Central memory CD4-positive, alpha-beta T cell (primary cell): ENCODE data around the gene YWHAQ.
"Not testable (repeated sequence)": the region's sequence is repeated elsewhere in the genome, so short reads cannot be mapped to it uniquely, and the experiment has no call there.

Experiments used
- DNase-seq: peaks from one replicate; pipeline ENCODE4 v3.0.0; 2022

YWHAQ gene

DNA sequence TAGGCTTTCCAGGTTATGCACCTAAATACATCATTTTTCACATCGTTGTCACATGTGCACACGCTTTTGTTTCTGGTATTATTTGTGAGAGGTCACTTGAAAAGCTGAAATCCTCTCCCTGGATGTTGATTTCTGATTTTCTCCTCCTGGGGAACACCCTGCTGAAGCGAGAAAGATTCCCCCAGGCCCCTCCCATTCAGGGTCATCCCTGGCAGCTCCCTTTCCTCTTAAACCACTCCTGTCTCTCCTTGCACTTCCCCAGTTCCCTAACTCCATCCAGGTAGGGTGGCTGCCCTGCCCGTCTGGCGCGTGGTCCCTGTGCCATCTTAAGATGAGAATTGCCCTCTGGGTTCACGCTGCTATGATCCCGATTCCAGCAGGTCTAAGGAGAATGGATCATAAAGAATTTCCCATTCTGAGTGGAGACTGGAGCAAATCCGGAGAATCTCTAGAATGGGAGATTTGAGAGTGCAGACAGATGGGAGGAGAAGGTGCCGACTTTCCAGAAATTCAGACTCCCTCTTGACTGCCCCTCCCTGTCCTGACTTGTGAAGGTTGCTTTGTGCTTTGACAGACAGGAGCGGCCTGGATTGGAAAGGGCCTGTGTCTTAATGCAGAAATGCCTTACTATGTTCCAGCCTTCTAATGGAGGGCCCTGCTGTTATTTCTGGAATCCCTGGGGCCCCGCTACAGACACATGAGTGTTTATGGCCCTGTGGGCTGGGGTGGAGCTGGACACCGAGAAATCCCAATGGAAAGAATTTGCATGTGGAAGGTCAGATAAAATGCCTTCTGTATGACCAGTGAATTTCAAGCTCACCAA is 1.3 kb upstream of the YWHAQ start:
- DNase-seq, result no peak

DNA sequence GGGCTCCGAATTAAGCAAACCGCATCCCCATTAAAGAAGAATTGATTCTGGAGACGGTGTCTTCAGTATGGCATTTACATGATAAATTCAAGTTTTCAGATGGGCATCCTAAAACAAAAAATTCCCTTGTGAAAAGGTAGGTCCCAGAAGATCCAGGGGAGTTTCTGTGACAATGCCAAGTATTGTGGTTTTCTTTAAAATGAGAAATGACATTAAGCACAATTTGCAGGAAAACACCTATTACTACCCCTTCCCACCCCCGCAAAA is 689 bp upstream of the YWHAQ start:
- no peak for DNase-seq

DNA sequence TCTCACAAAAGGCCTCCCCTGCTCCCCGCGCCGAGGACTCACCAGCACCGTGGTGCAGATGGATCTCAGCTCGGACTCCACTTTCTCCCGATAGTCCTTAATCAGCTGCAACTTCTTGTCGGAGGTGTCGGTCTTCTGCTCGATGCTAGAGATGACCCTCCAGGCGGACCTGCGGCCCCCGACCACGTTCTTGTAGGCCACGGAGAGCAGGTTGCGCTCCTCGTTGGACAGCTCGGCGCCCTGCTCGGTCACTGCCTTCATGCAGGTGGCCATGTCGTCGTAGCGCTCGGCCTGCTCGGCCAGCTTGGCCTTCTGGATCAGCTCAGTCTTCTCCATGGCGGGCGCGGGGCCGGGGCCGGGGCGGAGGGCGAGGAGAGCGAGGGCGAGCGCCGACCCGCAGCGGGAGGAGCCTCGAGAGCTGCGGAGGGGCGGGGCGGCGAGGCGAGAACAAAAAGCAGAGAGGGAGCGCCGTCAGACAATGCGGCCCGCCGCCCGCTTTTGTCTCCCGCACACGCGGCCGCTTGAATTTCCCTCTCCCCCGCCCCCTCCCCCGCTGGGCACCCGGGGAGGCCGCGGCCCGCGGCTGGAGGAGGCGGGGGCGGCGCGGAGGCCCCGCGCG is 571 bp downstream of the YWHAQ start:
- peak; percentile 69 for DNase-seq

DNA sequence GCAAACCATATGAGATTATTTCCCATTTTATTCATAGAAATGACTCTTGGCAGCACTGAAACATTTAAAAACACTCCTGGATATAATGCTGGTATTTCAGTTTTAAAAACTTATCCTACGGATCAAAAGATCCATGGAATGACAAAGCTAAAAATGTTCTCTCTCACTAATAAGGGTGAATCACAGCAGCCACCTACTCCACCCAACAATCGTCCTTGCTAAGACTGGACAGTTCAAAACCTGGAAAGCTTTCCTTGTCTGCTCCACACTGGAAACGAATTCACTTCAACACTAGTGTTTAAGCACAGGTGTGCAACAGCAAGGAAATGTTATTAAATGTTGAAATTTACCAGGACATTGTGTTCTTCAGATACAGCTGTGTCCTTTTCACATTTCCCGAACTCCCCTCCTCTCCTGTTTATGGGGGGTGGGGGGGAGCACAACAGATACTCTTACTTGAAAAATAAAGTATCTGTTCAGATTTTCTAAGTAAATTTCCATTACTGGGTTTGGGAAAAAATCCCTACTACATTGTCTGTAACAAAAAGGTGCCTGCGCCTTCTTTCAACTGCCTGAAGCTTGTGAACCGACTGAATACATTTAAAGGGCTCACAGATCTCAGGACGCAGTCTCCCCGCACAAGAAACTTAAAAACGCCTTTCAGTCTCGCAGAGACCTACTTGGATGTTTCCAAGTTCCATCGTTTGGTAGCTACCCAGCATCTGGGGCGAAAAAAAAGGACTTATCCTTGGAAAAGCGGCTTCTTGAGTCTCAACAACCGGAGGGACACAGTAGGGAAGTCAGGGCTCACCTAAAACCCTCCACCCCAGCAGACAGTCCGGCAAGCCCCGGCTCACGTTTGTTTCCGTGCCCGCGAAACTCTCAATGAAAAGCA is 1.3 kb downstream of the YWHAQ start:
- no peak for DNase-seq

DNA sequence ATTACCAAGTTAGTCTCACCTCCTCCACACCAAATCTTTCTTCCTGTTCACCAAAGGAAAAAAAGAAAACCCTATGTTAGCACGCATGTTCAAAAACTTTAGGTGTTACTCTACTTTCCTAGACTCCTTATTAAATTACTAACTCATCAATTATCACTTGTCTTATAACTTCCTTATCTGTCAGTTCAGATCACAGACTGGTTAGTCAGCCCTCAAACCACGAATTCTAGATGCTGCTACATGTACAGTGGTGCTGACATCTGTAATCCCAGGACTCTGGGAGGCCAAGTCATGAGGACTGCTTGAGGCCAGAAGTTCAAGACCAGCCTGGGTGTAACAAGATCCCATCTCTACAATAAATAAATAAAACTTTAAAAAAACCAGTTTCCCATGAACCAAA is 3.5 kb downstream of the YWHAQ start:
- DNase-seq, result no peak

DNA sequence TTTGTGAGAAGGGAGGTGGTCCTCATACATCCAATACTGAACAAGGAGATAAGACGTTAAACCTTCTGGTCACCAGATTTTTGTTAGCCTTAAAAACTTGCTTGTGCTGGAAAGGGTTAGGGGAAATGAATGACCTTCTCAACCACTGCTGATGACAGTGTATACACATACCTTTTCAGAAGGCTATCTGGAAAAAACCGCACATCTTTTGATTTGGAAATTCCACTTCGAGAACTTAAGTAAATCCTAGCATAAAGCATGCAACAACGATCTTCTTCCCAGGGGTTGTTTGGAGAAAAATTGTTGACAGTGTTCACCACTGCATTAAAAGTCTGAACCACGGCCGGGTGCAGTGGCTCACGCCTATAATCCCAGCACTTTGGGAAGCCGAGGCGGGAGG is 7.6 kb downstream of the YWHAQ start:
- no peak for DNase-seq

DNA sequence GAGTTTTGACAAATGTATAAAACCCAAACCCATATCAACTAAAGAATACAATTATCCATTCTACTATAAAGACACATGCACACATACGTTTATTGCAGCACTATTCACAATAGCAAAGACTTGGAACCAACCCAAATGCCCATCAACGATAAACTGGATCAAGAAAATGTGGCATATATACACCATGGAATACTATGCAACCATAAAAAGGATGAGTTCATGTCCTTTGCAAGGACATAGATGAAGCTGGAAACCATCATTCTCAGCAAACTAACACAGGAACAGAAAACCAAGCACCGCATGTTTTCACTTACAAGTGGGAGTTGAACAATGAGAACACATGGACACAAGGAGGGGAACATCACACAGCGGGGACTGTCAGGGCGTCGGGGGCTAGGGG is 9.1 kb downstream of the YWHAQ start:
- not testable (repeated sequence) for DNase-seq

DNA sequence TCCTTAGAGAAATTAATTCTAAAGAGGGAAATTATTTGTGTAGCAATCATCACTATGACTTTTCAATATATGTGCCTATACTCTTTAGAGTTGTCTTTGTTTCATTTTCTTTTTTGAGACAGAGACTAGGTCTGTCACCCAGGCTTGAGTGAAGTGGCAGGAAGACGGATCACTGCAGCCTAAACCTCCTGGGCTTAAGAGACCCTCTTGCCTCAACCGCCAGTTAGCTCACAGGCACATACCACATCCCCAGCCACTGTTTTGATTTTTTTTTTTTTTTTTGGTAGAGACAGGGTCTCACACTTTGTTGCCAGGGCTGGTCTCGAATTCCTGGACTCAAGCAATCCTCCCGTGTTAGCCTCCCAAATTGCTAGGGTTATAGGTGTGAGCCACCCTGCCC is 12.4 kb downstream of the YWHAQ start:
- peak; percentile 40 for DNase-seq

DNA sequence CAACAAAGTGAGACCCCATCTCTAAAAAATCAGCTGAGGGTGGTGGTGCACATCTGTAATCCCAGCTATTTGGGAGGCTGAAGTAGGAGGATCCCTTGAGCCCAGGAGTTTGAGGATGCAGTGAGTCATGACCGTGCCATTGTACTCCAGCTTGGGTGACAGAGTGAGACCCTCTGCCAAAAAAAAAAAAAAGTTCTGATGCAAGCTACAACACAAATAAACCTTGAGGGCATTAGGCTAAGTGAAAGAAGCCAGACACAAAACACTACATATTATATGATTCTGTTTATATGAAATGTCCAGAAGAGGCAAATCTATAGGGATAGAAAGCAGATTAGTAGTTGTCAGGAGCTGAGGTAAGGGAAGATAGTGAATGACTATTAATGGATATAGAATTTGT is 13.0 kb downstream of the YWHAQ start:
- DNase-seq, result no peak

DNA sequence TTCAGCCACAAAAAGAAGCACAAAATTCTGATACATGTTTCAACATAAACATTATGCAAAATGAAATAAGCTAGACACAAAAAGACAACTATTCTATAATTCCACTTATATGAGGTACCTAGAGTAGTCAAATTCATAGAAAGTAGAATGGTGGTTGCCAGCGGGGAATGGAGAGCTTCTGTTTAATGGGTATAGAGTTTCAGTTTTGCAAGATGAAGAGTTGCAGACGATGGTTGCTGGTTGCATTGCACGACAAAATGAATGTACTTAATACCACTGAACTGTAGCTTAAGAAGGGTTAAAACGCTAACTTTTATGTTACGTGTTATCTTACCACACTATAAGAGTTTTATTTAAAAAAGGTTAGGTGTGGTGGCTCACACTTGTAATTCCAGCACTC is 13.5 kb downstream of the YWHAQ start:
- DNase-seq, result no peak

DNA sequence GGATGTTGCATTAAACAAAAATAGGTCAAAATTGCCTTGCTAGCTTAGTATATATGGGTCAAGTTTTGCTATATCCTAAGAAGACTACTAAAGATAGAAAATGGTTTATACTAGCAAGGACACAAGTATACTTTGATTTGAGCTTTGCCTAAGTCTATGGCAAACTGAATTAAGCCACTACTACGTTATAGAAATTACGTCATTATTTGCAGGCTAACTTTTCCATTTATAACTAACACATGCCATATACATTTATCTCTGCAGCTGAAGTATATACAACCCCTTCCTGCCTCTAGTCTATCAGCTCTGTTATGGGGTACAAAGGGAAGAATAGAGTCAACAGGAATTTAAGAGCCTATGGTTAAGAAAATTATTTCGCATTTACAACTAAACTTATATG is 16.2 kb downstream of the YWHAQ start:
- DNase-seq, result no peak

DNA sequence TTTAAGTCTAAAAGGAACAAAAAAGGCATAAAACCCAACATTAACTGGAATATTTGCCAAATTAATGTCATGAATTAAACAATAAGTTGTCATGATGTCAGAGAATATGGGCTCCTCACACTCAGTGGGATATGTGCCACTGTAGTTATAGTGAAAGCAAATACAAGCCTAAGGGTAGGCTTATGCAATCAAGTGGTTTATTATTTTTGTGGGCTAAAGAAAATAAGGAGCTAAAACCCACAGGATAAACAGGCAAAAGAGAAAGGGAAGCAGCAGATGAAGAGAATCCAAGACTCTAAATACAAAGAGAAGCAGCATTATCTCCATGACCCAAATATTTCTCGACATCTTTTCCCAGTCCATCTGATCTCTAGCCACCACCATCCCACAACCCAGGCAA is 17.5 kb downstream of the YWHAQ start:
- no peak for DNase-seq

DNA sequence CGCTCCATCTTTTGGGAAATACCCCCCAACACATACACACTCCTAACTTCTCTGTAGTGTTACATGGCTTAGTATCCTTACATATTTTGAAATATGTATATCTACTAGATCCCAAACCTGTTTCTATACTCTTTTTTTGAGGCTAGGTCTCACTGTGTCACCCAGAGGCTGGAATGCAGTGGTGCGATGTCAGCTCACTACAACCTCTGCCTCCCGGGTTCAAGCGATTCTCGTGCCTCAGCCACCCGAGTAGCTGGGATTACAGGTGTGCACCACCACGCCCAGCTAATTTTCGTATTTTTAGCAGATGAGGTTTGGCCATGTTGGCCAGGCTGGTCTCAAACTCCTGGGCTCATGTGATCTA is 19.3 kb downstream of the YWHAQ start:
- not testable (repeated sequence) for DNase-seq

DNA sequence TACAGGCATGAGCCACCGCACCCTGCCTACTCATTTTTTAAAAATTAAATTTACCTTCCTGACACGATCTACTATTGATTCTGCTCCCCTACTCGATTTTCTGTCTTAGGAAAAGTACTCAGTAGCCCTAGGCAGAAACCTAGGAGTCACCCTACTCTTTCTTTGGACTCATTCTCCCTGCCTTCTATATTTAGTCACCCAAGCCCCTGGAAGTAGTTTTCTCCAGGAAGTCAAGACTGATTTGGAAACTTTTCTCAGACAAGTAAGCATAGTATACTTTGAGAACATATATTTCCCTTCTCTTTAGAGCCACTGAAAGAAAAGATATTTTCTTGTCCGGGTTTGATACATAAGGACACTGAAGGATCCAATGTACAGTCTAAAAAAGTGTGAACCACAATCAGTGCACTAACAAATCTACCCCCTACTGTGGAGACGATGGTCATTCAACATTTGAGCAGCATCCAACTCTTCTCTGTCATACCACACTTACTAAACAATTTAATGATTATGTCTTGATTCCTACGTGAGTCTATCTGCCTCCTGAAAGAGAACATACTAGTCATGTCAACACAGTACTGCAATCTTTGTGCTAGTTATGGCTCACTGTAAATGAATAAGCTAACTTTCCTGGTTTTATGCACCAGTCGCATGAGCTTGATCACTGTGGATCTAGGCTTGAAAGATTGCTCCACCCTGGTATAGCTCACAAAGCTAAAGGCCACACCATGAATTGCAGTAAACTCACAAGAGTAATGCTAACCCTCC is 19.8 kb downstream of the YWHAQ start:
- no peak for DNase-seq

DNA sequence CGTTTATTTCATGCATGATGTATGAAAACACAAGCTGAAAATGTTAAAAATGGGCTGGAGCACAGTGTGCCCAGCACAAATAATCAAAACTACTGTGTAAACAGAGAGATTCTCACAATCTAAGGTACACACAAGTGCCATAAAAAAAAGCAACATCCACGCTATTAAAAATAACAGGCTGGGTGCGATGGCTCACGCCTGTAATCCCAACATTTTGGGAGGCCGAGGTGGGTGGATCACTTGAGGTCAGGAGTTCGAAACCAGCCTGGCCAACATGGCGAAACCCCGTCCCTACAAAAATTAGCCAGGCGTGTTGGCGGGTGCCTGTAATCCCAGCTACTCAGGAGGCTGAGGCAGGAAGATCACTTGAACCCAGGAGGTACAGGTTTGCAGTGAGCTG is 22.3 kb downstream of the YWHAQ start:
- not testable (repeated sequence) for DNase-seq

DNA sequence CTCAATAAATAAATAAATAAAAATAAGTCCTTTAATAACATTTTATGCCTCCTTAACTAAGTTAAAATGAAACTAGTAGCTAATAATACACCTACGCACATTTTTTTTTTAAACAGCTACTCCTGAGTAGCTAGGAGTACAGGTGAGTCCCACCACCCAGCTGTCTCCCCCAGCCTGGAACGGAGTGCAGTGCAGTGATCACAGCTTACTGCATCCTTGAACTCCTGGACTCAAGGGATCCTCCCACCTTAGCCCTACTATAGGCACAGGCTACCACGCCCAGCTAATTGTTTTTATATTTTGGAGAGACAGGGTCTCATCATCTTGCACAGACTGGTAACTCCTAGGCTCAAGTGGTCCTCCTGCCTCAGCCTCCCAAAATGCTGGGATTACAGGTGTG is 28.4 kb downstream of the YWHAQ start:
- no peak for DNase-seq

DNA sequence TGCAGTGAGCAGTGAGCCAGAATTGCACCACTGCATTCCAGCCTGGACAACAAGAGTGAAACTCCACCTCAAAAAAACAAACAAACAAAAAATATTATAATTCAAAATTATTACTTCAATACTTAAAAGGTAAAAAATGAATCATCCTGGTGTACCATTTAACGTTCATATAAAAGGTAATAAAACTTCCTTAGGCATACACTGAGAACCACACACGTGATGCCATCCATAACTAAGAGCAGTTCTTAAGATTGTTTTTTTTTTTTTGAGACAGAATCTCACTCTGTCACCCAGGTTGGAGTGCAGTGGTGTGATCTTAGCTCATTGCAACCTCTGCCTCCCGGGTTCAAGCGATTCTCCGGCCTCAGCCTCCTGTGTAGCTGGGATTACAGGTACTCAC is 29.4 kb downstream of the YWHAQ start:
- DNase-seq, result no peak

DNA sequence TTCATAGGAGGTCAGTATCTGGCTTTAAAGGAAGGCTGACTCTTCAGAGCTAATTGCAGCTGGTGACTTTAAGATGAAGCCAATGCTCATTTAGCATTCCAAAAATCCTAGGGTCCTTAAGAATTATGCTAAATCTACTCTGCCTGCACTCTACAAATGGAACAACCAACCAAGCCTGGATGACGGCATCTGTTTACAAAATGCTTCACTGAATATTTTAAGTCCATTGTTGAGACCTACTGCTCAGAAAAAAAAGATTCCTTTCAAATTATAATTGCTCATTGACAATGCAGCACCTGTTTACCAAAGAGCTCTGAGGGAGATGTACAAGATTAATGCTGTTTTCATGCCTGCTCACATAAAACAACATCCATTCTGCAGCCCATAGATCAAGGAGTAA is 31.4 kb downstream of the YWHAQ start:
- DNase-seq, result no peak

DNA sequence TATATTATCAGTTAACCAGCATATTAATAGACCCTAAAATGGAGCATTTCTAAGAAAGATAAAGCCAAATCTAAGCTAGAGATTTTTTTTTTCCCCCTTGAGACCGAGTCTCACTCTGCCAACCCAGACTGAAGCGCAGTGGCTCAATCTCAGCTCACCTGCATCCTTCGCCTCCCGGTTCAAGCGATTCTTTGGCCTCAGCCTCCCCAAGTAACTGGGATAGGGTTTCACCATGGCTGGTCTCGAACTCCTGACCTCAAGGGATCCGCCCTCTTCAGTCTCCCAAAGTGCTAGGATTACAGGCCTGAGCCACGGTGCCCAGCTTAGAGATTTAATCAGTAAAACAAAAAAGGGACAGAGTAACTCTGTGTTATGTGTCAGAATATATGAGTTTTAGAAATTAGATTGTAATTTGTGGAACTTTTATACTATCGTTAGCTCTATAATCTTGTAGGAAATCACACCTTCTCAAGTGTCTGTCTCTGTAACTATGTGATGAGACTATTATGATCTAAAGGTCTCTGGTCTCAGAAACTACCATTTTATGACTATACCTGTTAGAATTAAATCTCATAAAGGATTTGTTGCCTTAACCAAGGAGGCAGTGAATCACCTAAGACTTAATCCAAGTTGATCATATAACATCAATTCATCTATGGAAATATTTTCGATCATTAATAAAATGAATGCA is 34.0 kb downstream of the YWHAQ start:
- DNase-seq, result no peak

DNA sequence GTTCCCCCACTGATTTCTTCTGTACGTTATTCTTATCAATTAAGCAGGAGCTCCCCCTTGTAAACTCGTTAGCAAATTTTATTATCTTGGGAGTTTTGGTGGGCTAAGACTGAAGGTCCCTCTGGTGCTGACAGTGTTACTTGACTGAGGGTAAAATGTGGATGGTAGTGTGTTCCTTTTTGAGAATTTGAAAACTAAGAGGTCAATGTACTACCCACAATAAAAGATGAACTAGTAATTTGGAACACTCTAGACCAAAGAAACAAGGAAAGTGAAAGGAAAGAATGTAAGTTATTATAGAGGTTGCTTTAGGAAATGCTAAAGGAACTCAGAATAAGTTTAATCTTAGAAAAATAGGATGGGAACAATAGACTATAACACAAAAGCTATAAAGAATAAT is 35.1 kb downstream of the YWHAQ start:
- DNase-seq, result no peak

DNA sequence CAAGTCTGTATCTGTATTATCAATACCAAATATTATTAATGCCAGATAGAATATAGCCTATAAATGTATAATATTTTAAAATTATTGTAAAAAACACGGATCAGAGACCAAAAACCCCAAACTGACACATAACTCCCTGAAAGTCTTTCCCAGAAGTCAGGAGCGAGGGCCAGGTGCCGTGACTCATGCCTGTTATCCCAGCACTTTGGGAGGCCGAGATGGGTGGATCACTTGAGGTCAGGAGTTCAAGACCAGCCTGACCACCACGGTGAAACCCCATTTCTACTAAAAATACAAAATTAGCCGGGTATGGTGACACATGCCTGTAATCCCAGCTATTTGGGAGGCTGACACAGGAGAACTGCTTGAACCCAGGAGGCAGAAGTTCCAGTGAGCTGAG is 35.5 kb downstream of the YWHAQ start:
- not testable (repeated sequence) for DNase-seq

DNA sequence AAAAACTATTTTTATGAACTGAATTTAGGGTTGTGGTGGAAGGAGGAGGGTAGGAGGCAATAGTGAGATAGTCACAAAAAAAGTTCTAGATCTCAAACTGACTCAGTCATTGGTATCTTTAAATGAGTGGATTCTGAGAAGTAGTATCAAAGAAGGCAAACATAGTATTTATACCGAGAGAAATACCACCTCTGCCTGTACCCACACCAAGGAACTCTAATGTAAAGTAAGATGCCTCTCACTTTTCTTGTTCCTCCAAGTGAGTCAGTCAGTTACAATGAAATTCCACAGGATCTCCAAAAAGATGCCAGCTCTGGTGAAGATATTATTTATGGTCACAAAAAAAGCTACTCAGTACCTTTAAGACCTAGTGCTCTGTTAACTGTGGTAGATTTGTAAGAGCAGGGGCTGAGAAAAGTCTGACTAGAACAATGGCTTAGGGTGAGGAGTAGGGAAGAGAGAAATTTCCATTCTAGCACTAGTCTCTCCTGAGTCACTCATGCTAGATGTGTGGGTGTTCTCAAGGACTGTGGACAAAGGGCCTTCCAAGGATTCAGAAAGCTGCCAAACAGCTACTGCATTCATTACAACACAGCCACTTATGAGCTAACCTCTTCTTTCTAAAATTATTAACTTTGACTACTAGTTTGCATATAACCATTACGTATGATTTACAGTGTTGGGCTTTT is 36.3 kb downstream of the YWHAQ start:
- no peak for DNase-seq
